NT2/D1 (cell line): ENCODE results near the gene CLIP4.

Experiments
- YY1 ChIP-seq: IDR thresholded peaks from 2 replicates; pipeline ENCODE4 v1.6.1; 2011; ENCODE audit not compliant: insufficient read length, insufficient read depth
- ZNF274 ChIP-seq: IDR thresholded peaks from 2 replicates; pipeline ENCODE4 v1.6.1; 2011; ENCODE audit warnings: mild to moderate bottlenecking, low read depth, low read length

DNA sequence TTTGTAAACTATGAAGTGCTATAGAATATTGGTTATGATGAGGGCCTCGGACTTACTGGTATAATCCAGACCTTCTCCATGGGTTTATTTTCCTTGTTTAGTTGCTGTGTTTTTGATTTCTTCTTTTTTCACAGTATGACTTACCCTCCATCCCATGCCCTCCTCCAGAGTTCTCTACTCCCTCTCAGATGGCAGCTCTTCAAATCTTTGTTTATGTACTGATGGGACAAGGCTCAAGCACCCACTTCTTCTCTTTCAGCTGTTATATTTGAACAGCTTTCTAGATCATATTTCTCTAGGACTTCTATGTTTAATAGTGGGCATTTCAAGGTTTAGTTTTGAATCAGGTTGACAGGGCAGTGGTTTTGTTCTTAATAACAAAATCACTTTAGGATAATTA lies 43.9 kb downstream of the CLIP4 start:
- no peak for TF ChIP-seq YY1
- TF ChIP-seq ZNF274, result no peak
